ENCODE results near the gene CPA1.

The CPA1 gene

GRCh38 chr7:130385600-130386066, 5.3 kb downstream of the CPA1 start:
- TF ChIP-seq, protein P1, sequence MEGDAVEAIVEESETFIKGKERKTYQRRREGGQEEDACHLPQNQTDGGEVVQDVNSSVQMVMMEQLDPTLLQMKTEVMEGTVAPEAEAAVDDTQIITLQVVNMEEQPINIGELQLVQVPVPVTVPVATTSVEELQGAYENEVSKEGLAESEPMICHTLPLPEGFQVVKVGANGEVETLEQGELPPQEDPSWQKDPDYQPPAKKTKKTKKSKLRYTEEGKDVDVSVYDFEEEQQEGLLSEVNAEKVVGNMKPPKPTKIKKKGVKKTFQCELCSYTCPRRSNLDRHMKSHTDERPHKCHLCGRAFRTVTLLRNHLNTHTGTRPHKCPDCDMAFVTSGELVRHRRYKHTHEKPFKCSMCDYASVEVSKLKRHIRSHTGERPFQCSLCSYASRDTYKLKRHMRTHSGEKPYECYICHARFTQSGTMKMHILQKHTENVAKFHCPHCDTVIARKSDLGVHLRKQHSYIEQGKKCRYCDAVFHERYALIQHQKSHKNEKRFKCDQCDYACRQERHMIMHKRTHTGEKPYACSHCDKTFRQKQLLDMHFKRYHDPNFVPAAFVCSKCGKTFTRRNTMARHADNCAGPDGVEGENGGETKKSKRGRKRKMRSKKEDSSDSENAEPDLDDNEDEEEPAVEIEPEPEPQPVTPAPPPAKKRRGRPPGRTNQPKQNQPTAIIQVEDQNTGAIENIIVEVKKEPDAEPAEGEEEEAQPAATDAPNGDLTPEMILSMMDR (IDR thresholded peaks at IDR 0.05; ENCODE audit: unreplicated experiment in 3 of 3), result no peak
- peaks cover 44% of the 10 kb centered on the region for H3K4me1 Mint-ChIP-seq
- peaks cover 4% of the 10 kb centered on the region for H3K9me3 Mint-ChIP-seq
- peak overlapping the region in 1 of 3 experiments; percentile 14 for H3K4me3 Mint-ChIP-seq
- H3K27ac Mint-ChIP-seq, result peak overlapping the region; percentile 10 to 94 (median 84)
- no peaks in the 10 kb centered on the region for H3K27me3 Mint-ChIP-seq (ENCODE audit: low read depth)
- peaks cover 4% of the 10 kb centered on the region for H3K36me3 Mint-ChIP-seq (ENCODE audit: low read depth)

DNA sequence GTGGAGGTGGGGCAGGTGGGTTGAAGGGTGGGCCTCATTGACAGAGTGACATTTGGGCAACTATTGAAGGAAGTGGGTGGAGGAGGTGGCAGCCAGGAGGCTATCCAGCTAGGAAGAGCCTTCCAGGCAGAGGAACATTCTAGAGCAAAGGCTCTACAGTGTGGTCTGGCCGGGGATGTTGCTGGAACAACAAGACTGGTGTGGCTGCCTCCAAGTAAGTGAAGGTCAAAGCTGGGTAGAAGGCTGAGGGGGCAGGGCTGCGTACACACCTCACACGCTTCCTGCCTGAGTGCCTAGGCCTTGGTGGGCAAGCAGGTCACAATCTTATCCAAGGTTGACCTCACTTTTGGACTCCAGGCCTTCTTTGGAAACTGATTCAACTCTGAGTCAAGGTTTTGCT, 6.6 kb downstream of the CPA1 start:
- Mint-ChIP-seq H3K4me1 (peaks cover 45% of the 10 kb centered on the region), H3K9me3 (peaks cover 4% of the 10 kb centered on the region), H3K4me3 (no peak overlapping the region), H3K27me3 (ENCODE audit: low read depth) (no peaks in the 10 kb centered on the region), H3K27ac (peak overlapping the region; percentile 92 to 96 (median 94)), H3K36me3 (ENCODE audit: low read depth) (peaks cover 4% of the 10 kb centered on the region)
- TF ChIP-seq, protein P1 (IDR thresholded peaks at IDR 0.05; ENCODE audit: unreplicated experiment in 3 of 3), result no peak

DNA sequence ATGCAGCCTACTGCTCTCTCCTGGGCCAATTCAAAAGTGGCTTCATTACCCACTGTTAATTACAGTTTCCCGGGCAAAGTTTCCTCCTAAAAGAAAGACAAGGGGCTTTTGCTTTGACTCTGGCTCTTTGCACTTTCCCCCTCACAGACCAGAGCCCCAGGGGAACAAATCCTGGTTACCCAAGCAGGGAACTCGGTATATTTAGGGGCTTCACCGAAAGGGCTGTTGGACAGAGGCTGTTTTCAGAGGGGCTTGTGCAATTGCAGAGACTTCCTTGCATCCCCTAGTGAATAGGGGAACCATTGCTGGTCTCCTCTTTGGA, 7.0 kb downstream of the CPA1 start:
- Mint-ChIP-seq H3K36me3 (ENCODE audit: low read depth) (peaks cover 4% of the 10 kb centered on the region), H3K27me3 (ENCODE audit: low read depth) (no peaks in the 10 kb centered on the region), H3K9me3 (peaks cover 4% of the 10 kb centered on the region), H3K4me3 (no peak overlapping the region), H3K27ac (peak overlapping the region; percentile 92 to 96 (median 94)), H3K4me1 (peaks cover 49% of the 10 kb centered on the region)
- TF ChIP-seq, protein P1 (IDR thresholded peaks at IDR 0.05; ENCODE audit: unreplicated experiment in 3 of 3), result no peak

DNA sequence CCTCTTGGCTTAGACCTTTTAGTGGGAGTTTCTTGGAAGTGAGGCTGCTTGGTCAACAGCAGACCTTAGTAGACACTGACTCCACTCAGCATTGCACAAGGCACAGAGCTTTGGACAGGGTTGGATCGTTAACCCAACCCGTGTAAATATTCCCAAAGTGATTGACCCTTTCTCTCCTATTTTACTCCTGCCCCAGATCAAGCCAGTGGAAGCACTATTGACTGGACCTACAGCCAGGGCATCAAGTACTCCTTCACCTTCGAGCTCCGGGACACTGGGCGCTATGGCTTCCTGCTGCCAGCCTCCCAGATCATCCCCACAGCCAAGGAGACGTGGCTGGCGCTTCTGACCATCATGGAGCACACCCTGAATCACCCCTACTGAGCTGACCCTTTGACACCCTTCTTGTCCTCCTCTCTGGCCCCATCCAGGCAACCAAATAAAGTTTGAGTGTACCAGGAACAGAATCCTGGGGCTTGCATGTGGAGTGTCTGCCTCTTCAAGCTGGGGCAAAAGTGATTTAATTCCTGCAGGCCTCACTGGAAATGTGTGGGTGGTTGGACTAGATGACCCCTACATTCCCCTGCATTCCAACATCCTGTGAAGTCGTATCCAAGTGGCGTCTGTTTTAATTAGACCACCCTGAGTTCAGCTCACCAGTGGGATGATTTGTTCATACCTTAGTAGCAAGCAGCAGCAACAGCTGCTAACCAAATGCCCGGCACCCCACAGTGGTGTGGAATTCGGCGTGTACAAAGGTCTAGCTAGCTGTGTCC, 7.5 kb downstream of the CPA1 start:
- H3K4me3 Mint-ChIP-seq, result peak overlapping the region in 1 of 3 experiments; percentile 2
- peaks cover 4% of the 10 kb centered on the region for H3K36me3 Mint-ChIP-seq (ENCODE audit: low read depth)
- peaks cover 54% of the 10 kb centered on the region for H3K4me1 Mint-ChIP-seq
- peaks cover 4% of the 10 kb centered on the region for H3K9me3 Mint-ChIP-seq
- peak overlapping the region; percentile 92 to 96 (median 94) for H3K27ac Mint-ChIP-seq
- H3K27me3 Mint-ChIP-seq (ENCODE audit: low read depth), result no peaks in the 10 kb centered on the region
- TF ChIP-seq, protein P1 (IDR thresholded peaks at IDR 0.05; ENCODE audit: unreplicated experiment in 3 of 3), result no peak

- TF ChIP-seq, protein P1 (IDR thresholded peaks at IDR 0.05; ENCODE audit: unreplicated experiment in 3 of 3), result no peak
- peaks cover 4% of the 10 kb centered on the region for H3K9me3 Mint-ChIP-seq
- H3K36me3 Mint-ChIP-seq (ENCODE audit: low read depth), result peaks cover 4% of the 10 kb centered on the region
- no peaks in the 10 kb centered on the region for H3K27me3 Mint-ChIP-seq (ENCODE audit: low read depth)
- H3K4me1 Mint-ChIP-seq, result peaks cover 63% of the 10 kb centered on the region
- H3K27ac Mint-ChIP-seq, result peak overlapping the region; percentile 85 to 94 (median 92)
- H3K4me3 Mint-ChIP-seq, result no peak overlapping the region
These were observed 8.4 kb downstream of the CPA1 start for GRCh38 chr7:130388671-130389070.

- Mint-ChIP-seq H3K4me1 (peaks cover 80% of the 10 kb centered on the region), H3K9me3 (peaks cover 4% of the 10 kb centered on the region), H3K36me3 (ENCODE audit: low read depth) (peaks cover 4% of the 10 kb centered on the region), H3K4me3 (no peak overlapping the region), H3K27ac (peak overlapping the region in 2 of 3 experiments; percentile 63 to 76), H3K27me3 (ENCODE audit: low read depth) (no peaks in the 10 kb centered on the region)
- TF ChIP-seq, protein P1 (IDR thresholded peaks at IDR 0.05; ENCODE audit: unreplicated experiment in 3 of 3), result no peak
These were observed 10.2 kb downstream of the CPA1 start for GRCh38 chr7:130390486-130390885.
